Hepatocyte (in vitro differentiated cells): ENCODE results near the gene MPP3. TPM values are rescaled to one million over a fixed set of nuclear protein-coding genes. Genes with fewer than 3 reads are reported as not detected.

Experiments used
- DNase-seq: peaks from one replicate; pipeline ENCODE4 v3.0.0-alpha.2; 2016; ENCODE audit warnings: low spot score
- H2AFZ ChIP-seq: fragments of 200-600 bp; sonication (generic); 2 replicates; pipeline ENCODE4 v1.6.0; 2016; ENCODE audit warnings: antibody characterized with exemption, mild to moderate bottlenecking
- H3K27ac ChIP-seq: fragments of 200-600 bp; sonication (generic); 2 replicates; pipeline ENCODE4 v1.5.1; 2016; ENCODE audit warnings: mild to moderate bottlenecking
- H3K27me3 ChIP-seq: fragments of 200-600 bp; sonication (generic); 2 replicates; pipeline ENCODE4 v1.6.1; 2016
- H3K36me3 ChIP-seq: fragments of 200-600 bp; sonication (generic); replicated peaks from 2 replicates; pipeline ENCODE4 v1.5.1; 2016; ENCODE audit warnings: low read depth; ENCODE audit not compliant: insufficient read depth
- H3K4me1 ChIP-seq: fragments of 200-600 bp; sonication (generic); 2 replicates; pipeline ENCODE4 v1.5.1; 2016; ENCODE audit warnings: mild to moderate bottlenecking, moderate library complexity; ENCODE audit not compliant: insufficient read depth
- H3K4me2 ChIP-seq: fragments of 200-600 bp; sonication (generic); 2 replicates; pipeline ENCODE4 v1.6.0; 2016
- H3K4me3 ChIP-seq: fragments of 200-600 bp; sonication (generic); 2 replicates; pipeline ENCODE4 v1.5.1; 2016; ENCODE audit warnings: mild to moderate bottlenecking
- H3K79me2 ChIP-seq: fragments of 200-600 bp; sonication (generic); 2 replicates; pipeline ENCODE4 v1.6.0; 2017; ENCODE audit warnings: mild to moderate bottlenecking
- H3K9me2 ChIP-seq: fragments of 200-600 bp; sonication (generic); replicated peaks from 2 replicates; pipeline ENCODE4 v1.6.0; 2017; ENCODE audit warnings: mild to moderate bottlenecking; ENCODE audit not compliant: insufficient read depth
- H3K9me3 ChIP-seq: fragments of 200-600 bp; sonication (generic); 2 replicates; pipeline ENCODE4 v1.5.1; 2016; ENCODE audit warnings: low read depth, mild to moderate bottlenecking
- H4K20me1 ChIP-seq: fragments of 200-600 bp; sonication (generic); 2 replicates; pipeline ENCODE4 v1.6.0; 2016; ENCODE audit warnings: mild to moderate bottlenecking; ENCODE audit not compliant: insufficient read depth, poor library complexity, severe bottlenecking
- CTCF ChIP-seq: fragments of 200-600 bp; sonication (generic); IDR thresholded peaks from 2 replicates; pipeline ENCODE4 v1.5.1; 2016; ENCODE audit warnings: antibody characterized with exemption, mild to moderate bottlenecking; ENCODE audit not compliant: poor library complexity
- EZH2 ChIP-seq: fragments of 200-600 bp; sonication (generic); IDR thresholded peaks from 2 replicates; pipeline ENCODE4 v1.6.1; 2016; ENCODE audit warnings: antibody characterized with exemption, mild to moderate bottlenecking, borderline replicate concordance
- EZH2phosphoT487 ChIP-seq: fragments of 200-600 bp; sonication (generic); IDR thresholded peaks from one replicate; pipeline ENCODE4 v1.6.1; 2018; ENCODE audit warnings: antibody characterized with exemption, mild to moderate bottlenecking, low read depth, moderate library complexity; ENCODE audit not compliant: unreplicated experiment, severe bottlenecking
- WGBS: methylation state at CpG from one replicate; pipeline ENCODE4 v1.1.6; 2016; ENCODE audit warnings: low lambda C conversion rate; ENCODE audit errors: missing lambda C conversion rate; 5-methylcytosine and 5-hydroxymethylcytosine counted together
- polyA plus RNA-seq: library from polyadenylated mRNA; unstranded; fragments of >200 nt; fragmentation: Nextera tagmentation; extraction: Ambion mirVana; gene quantifications from 2 replicates; pipeline ENCODE4 v1.2.1, GENCODE V29; 2016
- total RNA-seq: library from RNA; depleted of rRNA; stranded (reverse); fragments of >200 nt; gene quantifications from 2 replicates; pipeline ENCODE4 v1.2.3, GENCODE V29; 2014

MPP3 gene
- total and polyA plus RNA-seq, 2 experiments from 2014 or later: 3.2 to 5.1 TPM

GRCh38 chr17:43852571-43852970, 19.6 kb upstream of the MPP3 start:
- WGBS: 86% methylated on average over 8 of the region's 8 CpGs

DNA sequence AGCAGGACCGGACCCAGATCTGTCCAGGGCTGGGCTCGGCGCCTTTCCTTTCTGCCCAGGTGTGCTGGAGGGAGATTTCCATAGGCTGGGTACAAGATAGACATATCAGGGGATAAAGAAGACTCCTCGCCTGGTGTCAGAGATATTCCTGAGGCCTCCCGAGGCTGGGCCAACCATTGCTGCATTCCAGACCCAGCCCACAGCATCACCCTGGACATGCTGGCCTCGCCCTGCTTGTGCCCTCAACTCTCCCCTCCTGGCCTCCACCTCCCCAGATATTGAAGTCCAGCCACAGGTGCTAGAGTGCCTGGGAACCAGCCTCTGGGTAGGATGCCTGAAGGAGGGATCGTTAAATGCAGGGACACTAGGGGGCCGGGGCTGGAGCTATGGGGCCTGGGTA, 16.2 kb upstream of the MPP3 start:
- TF ChIP-seq EZH2phosphoT487 (no peak), CTCF (no peak), EZH2 (no peak)
- H3K79me2 ChIP-seq: no peaks in the 10 kb centered on the region
- DNase-seq: no peak
- H2AFZ ChIP-seq: no peak overlapping the region
- H3K36me3 ChIP-seq: no peaks in the 10 kb centered on the region
- 94% methylated on average over 8 of the region's 8 CpGs for WGBS
- H3K4me1 ChIP-seq: no peaks in the 10 kb centered on the region
- H3K27me3 ChIP-seq: peaks cover under 1% of the 10 kb centered on the region
- H3K27ac ChIP-seq: no peak overlapping the region
- H3K9me2 ChIP-seq: no peaks in the 10 kb centered on the region
- H3K9me3 ChIP-seq: no peaks in the 10 kb centered on the region
- H3K4me2 ChIP-seq: no peak overlapping the region
- H3K4me3 ChIP-seq: no peak overlapping the region
- no peaks in the 10 kb centered on the region for H4K20me1 ChIP-seq

More at GRCh38 chr17:43852571-43852970, 19.6 kb upstream of the MPP3 start:
- H2AFZ ChIP-seq: no peak overlapping the region
- no peaks in the 10 kb centered on the region for H3K4me1 ChIP-seq
- H3K27me3 ChIP-seq: peaks cover 4% of the 10 kb centered on the region
- no peak overlapping the region for H3K27ac ChIP-seq
- H3K36me3 ChIP-seq: no peaks in the 10 kb centered on the region
- no peaks in the 10 kb centered on the region for H3K79me2 ChIP-seq
- no peaks in the 10 kb centered on the region for H4K20me1 ChIP-seq
- no peaks in the 10 kb centered on the region for H3K9me3 ChIP-seq
- H3K4me2 ChIP-seq: no peak overlapping the region
- H3K4me3 ChIP-seq: no peak overlapping the region
- no peaks in the 10 kb centered on the region for H3K9me2 ChIP-seq
- TF ChIP-seq EZH2phosphoT487: no peak
- TF ChIP-seq EZH2: no peak
- TF ChIP-seq CTCF: no peak
- no peak for DNase-seq

- H3K4me1 ChIP-seq: no peaks in the 10 kb centered on the region
- H4K20me1 ChIP-seq: no peaks in the 10 kb centered on the region
- TF ChIP-seq EZH2 (no peak), EZH2phosphoT487 (no peak), CTCF (no peak)
- H3K9me2 ChIP-seq: no peaks in the 10 kb centered on the region
- H3K27ac ChIP-seq: no peak overlapping the region
- H3K9me3 ChIP-seq: no peaks in the 10 kb centered on the region
- no peak overlapping the region for H2AFZ ChIP-seq
- DNase-seq: no peak
- H3K79me2 ChIP-seq: no peaks in the 10 kb centered on the region
- H3K36me3 ChIP-seq: no peaks in the 10 kb centered on the region
- H3K4me2 ChIP-seq: no peak overlapping the region
- H3K27me3 ChIP-seq: no peaks in the 10 kb centered on the region
- WGBS: 92% methylated on average over 10 of the region's 10 CpGs
- H3K4me3 ChIP-seq: no peak overlapping the region
Observed at GRCh38 chr17:43848601-43849000, 15.7 kb upstream of the MPP3 start.

DNA sequence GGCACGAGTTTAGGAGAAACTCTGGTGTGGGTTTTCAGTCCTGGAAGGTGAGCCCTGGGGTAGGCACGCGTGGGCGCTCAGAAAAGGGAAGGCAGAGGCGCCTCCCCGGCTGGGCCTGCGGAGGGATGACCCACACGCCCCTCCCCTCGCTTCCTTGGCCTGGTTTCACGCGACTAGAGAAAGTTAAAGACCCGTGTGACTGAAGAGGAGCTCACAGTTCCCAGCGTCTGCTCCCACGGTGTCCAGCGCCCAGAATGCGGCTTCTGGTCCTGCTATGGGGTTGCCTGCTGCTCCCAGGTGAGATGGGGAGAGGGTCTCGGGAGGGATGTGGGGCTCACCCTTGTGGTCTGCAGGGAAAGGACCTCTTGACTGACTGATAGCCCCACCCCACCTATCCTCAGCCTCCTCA, 14.0 kb upstream of the MPP3 start, which contains the start of gene CD300LG:
CD300LG (plus strand) TSS at position 214 of the 409 bp plus-strand sequence; CDS start at position 255, 41 bp downstream.
- Histone ChIP-seq H3K27ac (no peak within 1 kb of the TSS), H3K36me3 (no peaks in the 10 kb centered on the region), H3K9me3 (no peaks in the 10 kb centered on the region), H3K9me2 (no peaks in the 10 kb centered on the region), H3K27me3 (no peaks in the 10 kb centered on the region), H2AFZ (no peak within 1 kb of the TSS), H3K4me2 (no peak within 1 kb of the TSS), H3K79me2 (no peaks in the 10 kb centered on the region), H4K20me1 (no peaks in the 10 kb centered on the region), H3K4me3 (no peak within 1 kb of the TSS), H3K4me1 (no peaks in the 10 kb centered on the region)
- 53% methylated on average over 17 of the region's 17 CpGs for WGBS
- DNase-seq: no peak
- TF ChIP-seq EZH2 (no peak), EZH2phosphoT487 (no peak), CTCF (no peak)
